ENCODE data around the gene RAB3GAP2. TPM values are rescaled to one million over a fixed set of nuclear protein-coding genes. Genes with fewer than 3 reads are reported as not detected.
"Not testable (repeated sequence)": the region's sequence is repeated elsewhere in the genome, so short reads cannot be mapped to it uniquely, and the experiment has no call there.

Gene RAB3GAP2
- total RNA-seq, 1 donor from 2014 or later, result 39.9 TPM

DNA sequence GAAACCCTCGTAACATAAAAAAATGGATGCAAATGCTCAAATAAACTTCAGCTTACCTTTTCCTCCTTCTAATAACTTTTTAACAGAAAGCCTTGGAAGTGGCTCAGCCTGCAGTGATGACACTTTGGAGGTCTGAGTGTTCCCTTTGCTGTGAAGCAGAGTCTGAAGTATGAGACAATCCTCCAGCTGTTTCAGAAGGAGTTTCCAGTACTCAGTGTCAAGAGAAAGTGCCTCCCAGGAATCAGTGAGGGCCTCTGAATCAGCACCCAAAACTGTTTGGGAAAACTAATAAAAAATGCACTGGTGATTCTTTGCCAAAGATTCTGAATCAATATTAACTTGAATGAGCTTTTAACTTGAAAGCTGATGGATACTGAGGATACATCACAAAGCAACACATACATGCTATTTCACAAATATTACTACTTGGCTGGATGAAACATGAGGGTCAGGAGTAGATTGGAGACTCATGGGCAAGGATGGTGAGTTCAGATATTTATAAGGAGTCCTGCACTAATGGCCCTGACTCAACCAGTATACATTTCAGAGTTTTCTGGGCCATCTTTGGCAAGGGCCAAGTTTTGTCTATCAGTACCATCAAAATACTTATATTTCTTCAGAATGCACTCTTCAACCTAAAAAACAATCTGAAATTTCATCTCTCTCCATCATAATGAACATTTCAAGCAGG lies 101.3 kb downstream of the RAB3GAP2 start:
- H3K27me3 Mint-ChIP-seq (ENCODE audit: unreplicated experiment), result no peaks in the 10 kb centered on the region

DNA sequence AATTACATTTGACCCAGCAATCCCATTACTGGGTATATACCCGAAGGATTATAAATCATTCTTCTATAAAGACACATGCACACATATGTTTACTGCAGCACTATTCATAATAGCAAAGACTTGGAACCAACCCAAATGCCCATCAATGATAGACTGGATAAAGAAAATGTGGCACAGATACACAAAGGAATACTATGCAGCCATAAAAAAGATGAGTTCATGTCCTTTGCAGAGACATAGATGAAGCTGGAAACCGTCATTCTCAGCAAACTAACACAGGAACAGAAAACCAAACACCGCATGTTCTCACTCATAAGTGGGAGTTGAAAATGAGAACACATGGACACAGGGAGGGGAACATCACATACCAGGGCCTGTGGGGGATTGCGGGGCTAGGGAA lies 102.4 kb downstream of the RAB3GAP2 start:
- DNase-seq (ENCODE audit: extremely low spot score, unreplicated experiment); H3K4me3 Mint-ChIP-seq (ENCODE audit: unreplicated experiment); H3K9me3 Mint-ChIP-seq (ENCODE audit: unreplicated experiment); H3K27ac Mint-ChIP-seq (ENCODE audit: unreplicated experiment); H3K27me3 Mint-ChIP-seq (ENCODE audit: unreplicated experiment); H3K4me1 Mint-ChIP-seq (ENCODE audit: unreplicated experiment): not testable (repeated sequence)
- H3K36me3 Mint-ChIP-seq (ENCODE audit: unreplicated experiment), result peaks cover 61% of the 10 kb centered on the region

More for the DNA sequence above, 101.3 kb downstream of the RAB3GAP2 start:
- peaks cover 62% of the 10 kb centered on the region for H3K36me3 Mint-ChIP-seq (ENCODE audit: unreplicated experiment)
- H3K4me3 Mint-ChIP-seq (ENCODE audit: unreplicated experiment), result no peak overlapping the region
- TF ChIP-seq CTCF (IDR thresholded peaks at IDR 0.05), result no peak
- H3K27ac Mint-ChIP-seq (ENCODE audit: unreplicated experiment), result no peak overlapping the region
- no peaks in the 10 kb centered on the region for H3K4me1 Mint-ChIP-seq (ENCODE audit: unreplicated experiment)
- H3K9me3 Mint-ChIP-seq (ENCODE audit: unreplicated experiment), result no peaks in the 10 kb centered on the region
- DNase-seq (ENCODE audit: extremely low spot score, unreplicated experiment), result no peak

DNA sequence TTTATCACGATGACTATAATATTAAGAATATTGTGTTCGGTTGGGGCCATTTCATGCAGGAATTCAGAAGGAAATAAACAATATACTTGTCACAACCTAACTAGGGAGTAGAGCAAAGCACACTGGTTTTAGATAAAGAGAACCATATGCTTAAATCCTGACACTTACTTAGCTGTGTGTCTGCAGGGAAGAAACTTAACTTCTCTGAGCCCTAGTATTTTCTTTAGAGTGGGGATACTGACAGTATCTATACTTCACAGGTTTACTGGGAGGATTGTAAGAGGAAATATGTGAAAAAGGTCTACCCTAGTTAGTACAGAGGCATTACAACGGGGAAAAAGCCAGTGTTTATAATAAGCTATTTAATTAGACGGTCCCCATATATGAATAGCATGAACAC lies 105.4 kb downstream of the RAB3GAP2 start:
- Mint-ChIP-seq H3K36me3 (ENCODE audit: unreplicated experiment) (peaks cover 47% of the 10 kb centered on the region), H3K27me3 (ENCODE audit: unreplicated experiment) (no peaks in the 10 kb centered on the region), H3K4me1 (ENCODE audit: unreplicated experiment) (no peaks in the 10 kb centered on the region), H3K4me3 (ENCODE audit: unreplicated experiment) (no peak overlapping the region), H3K9me3 (ENCODE audit: unreplicated experiment) (no peaks in the 10 kb centered on the region), H3K27ac (ENCODE audit: unreplicated experiment) (no peak overlapping the region)
- no peak for TF ChIP-seq CTCF (IDR thresholded peaks at IDR 0.05)
- no peak for DNase-seq (ENCODE audit: extremely low spot score, unreplicated experiment)

DNA sequence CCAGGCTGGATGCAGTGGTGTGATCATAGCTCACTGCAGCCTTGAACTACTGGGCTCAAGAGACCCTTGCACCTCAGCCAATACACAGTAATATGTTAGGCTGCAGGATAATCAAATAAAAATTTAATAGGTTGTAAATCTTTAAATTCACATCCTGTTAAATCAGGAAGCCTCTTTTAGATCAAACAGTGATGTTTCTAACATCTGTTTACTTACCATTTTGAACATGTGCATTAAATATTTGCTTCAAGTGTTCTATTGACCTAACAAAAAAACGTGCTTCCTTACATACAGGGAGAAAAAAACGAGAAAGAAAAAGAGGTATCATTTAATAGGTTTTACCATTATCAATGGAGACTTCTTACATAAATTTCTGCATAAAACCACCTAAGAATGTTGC lies 107.7 kb downstream of the RAB3GAP2 start:
- Mint-ChIP-seq H3K36me3 (ENCODE audit: unreplicated experiment) (peaks cover 43% of the 10 kb centered on the region), H3K9me3 (ENCODE audit: unreplicated experiment) (no peaks in the 10 kb centered on the region), H3K27ac (ENCODE audit: unreplicated experiment) (no peak overlapping the region), H3K4me3 (ENCODE audit: unreplicated experiment) (no peak overlapping the region), H3K4me1 (ENCODE audit: unreplicated experiment) (no peaks in the 10 kb centered on the region), H3K27me3 (ENCODE audit: unreplicated experiment) (no peaks in the 10 kb centered on the region)
- no peak for DNase-seq (ENCODE audit: extremely low spot score, unreplicated experiment)
- no peak for TF ChIP-seq CTCF (IDR thresholded peaks at IDR 0.05)

- Mint-ChIP-seq H3K36me3 (ENCODE audit: unreplicated experiment) (peaks cover 40% of the 10 kb centered on the region), H3K4me1 (ENCODE audit: unreplicated experiment) (no peaks in the 10 kb centered on the region), H3K27me3 (ENCODE audit: unreplicated experiment) (no peaks in the 10 kb centered on the region), H3K27ac (ENCODE audit: unreplicated experiment) (no peak overlapping the region), H3K9me3 (ENCODE audit: unreplicated experiment) (no peaks in the 10 kb centered on the region), H3K4me3 (ENCODE audit: unreplicated experiment) (no peak overlapping the region)
- TF ChIP-seq CTCF (IDR thresholded peaks at IDR 0.05), result no peak
- DNase-seq (ENCODE audit: extremely low spot score, unreplicated experiment), result no peak
These were observed 108.1 kb downstream of the RAB3GAP2 start for GRCh38 chr1:220164116-220164515.
